Measurements from ENCODE around the gene PCCA.
"Not testable (repeated sequence)": the region's sequence is repeated elsewhere in the genome, so short reads cannot be mapped to it uniquely, and the experiment has no call there.

PCCA gene

GRCh38 chr13:100544866-100545683 is 456.2 kb downstream of the PCCA start:
- DNase-seq (ENCODE audit: low read depth), result no peak

GRCh38 chr13:100545684-100546061 is 456.8 kb downstream of the PCCA start:
- DNase-seq (ENCODE audit: low read depth), result no peak

GRCh38 chr13:100546713-100547405 is 458.0 kb downstream of the PCCA start:
- DNase-seq (ENCODE audit: low read depth), result no peak

GRCh38 chr13:100547791-100548201 is 458.9 kb downstream of the PCCA start:
- no peak for DNase-seq (ENCODE audit: low read depth)

GRCh38 chr13:100549316-100549715 is 460.4 kb downstream of the PCCA start:
- DNase-seq (ENCODE audit: low read depth), result no peak

GRCh38 chr13:100552755-100553154 is 463.9 kb downstream of the PCCA start:
- no peak for DNase-seq (ENCODE audit: low read depth)

- no peak for DNase-seq (ENCODE audit: low read depth)
Observed at GRCh38 chr13:100559886-100560285, 471.0 kb downstream of the PCCA start.

- no peak for DNase-seq (ENCODE audit: low read depth)
Observed at GRCh38 chr13:100560498-100561157, 471.7 kb downstream of the PCCA start.

- no peak for DNase-seq (ENCODE audit: low read depth)
Observed at GRCh38 chr13:100561158-100561499, 472.2 kb downstream of the PCCA start.

- no peak for DNase-seq (ENCODE audit: low read depth)
Observed at GRCh38 chr13:100561599-100562204, 472.8 kb downstream of the PCCA start.

- no peak for DNase-seq (ENCODE audit: low read depth)
Observed at GRCh38 chr13:100563779-100564178, 474.9 kb downstream of the PCCA start.

GRCh38 chr13:100564444-100565223 is 475.7 kb downstream of the PCCA start:
- no peak for DNase-seq (ENCODE audit: low read depth)

- DNase-seq (ENCODE audit: low read depth), result no peak
Observed at GRCh38 chr13:100565286-100565685, 476.4 kb downstream of the PCCA start.

- no peak for DNase-seq (ENCODE audit: low read depth)
Observed at GRCh38 chr13:100566543-100566942, 477.6 kb downstream of the PCCA start.

- peak; percentile 53 for DNase-seq (ENCODE audit: low read depth)
Observed at GRCh38 chr13:100573121-100573520, 484.2 kb downstream of the PCCA start.

- DNase-seq (ENCODE audit: low read depth), result not testable (repeated sequence)
Observed at GRCh38 chr13:100577239-100577638, 488.3 kb downstream of the PCCA start.
